Esophagus muscularis mucosa (tissue), 4 donors: ENCODE results near the gene SLC9A4.

Source experiments
- EP300 ChIP-seq: sonication (generic); formaldehyde crosslinking; IDR thresholded peaks from one replicate; pipeline ENCODE4 v1.6.1; 2017; ENCODE audit warnings: antibody characterized with exemption
- POLR2A ChIP-seq: fragments of 450-650 bp; IDR thresholded peaks from one replicate; pipeline ENCODE4 v1.6.1; 2017; ENCODE audit warnings: antibody characterized with exemption, moderate library complexity, mild to moderate bottlenecking, low read depth
- POLR2AphosphoS5 ChIP-seq, 2 donors: sonication (generic); formaldehyde crosslinking; IDR thresholded peaks; one replicate each; pipeline ENCODE4 v1.6.1; 2017; ENCODE audit warnings: antibody characterized with exemption in 2 of 2
- TF ChIP-seq, protein P1 (sequence below), 3 experiments: fragments of 200-600 bp in 2 of 3; fragments of 450-650 bp in 1 of 3; sonication (generic) in 2 of 3; IDR thresholded peaks; one replicate each; pipeline ENCODE4 v1.5.1; 2017 to 2019; ENCODE audit warnings: antibody characterized with exemption in 3 of 3, mild to moderate bottlenecking in 2 of 3, moderate library complexity in 1 of 3

DNA sequence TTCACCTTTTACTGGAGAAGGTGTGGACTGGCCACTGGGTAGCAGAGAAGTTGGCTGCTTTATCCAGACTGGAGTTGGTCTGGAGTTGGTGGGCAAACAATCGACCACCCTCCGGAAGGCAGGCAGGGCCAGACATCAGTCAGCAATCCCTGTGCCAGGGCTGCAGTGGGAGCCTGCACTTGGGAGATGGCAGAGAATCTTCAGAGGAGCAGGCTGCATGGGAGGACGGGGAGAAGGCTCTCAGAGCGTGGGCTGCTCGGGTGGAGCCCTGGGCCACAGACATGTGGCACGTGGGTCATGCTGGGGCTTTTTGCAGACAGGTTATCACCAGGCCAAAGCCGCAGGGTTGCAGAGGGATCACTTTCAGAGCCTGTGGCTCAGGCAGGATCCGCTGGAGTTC, 29.6 kb downstream of the SLC9A4 start:
- TF ChIP-seq, protein P1, sequence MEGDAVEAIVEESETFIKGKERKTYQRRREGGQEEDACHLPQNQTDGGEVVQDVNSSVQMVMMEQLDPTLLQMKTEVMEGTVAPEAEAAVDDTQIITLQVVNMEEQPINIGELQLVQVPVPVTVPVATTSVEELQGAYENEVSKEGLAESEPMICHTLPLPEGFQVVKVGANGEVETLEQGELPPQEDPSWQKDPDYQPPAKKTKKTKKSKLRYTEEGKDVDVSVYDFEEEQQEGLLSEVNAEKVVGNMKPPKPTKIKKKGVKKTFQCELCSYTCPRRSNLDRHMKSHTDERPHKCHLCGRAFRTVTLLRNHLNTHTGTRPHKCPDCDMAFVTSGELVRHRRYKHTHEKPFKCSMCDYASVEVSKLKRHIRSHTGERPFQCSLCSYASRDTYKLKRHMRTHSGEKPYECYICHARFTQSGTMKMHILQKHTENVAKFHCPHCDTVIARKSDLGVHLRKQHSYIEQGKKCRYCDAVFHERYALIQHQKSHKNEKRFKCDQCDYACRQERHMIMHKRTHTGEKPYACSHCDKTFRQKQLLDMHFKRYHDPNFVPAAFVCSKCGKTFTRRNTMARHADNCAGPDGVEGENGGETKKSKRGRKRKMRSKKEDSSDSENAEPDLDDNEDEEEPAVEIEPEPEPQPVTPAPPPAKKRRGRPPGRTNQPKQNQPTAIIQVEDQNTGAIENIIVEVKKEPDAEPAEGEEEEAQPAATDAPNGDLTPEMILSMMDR (IDR thresholded peaks at IDR 0.05) = no peak
- TF ChIP-seq POLR2A (no peak), POLR2AphosphoS5 (IDR thresholded peaks at IDR 0.05) (no peak), EP300 (no peak)
